ENCODE measurements around the gene MICAL2. TPM values are rescaled to one million over a fixed set of nuclear protein-coding genes. Genes with fewer than 3 reads are reported as not detected.

Gene MICAL2
- total RNA-seq, 4 donors from 2014 or later: 27.4 to 63.6 (median 51.9) TPM

DNA sequence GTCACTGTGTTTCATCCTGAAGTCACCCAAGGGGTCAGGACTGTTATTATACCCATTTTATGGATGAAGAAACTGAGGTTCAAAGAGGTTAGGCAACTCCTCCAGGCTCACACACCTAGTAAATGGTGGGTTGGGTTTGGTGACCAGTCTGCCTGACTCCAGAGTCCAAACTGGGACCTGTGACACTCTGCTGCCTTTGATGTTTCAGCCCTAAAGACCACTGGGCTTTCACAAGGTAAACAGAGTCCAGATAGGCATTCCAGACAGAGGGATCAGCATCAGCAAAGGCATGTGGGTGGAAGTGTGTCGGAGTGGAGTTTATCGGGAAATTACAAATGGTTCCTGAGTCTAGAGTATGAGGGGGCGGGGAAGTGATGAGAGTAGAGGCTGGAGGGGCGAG is 38.5 kb downstream of the MICAL2 start:
- no peak overlapping the region for H3K27ac ChIP-seq
- H3K27me3 ChIP-seq: no peaks in the 10 kb centered on the region
- WGBS, 2 donors: 89 to 90% methylated on average over 4 of the region's 4 CpGs
- intact Hi-C loops (cut with DNase I): no loop called here
- H3K36me3 ChIP-seq: peaks cover 0 to 9% of the 10 kb centered on the region in 2 donors
- no peak for TF ChIP-seq POLR2A (IDR thresholded peaks at IDR 0.05)
- TF ChIP-seq, protein P1, sequence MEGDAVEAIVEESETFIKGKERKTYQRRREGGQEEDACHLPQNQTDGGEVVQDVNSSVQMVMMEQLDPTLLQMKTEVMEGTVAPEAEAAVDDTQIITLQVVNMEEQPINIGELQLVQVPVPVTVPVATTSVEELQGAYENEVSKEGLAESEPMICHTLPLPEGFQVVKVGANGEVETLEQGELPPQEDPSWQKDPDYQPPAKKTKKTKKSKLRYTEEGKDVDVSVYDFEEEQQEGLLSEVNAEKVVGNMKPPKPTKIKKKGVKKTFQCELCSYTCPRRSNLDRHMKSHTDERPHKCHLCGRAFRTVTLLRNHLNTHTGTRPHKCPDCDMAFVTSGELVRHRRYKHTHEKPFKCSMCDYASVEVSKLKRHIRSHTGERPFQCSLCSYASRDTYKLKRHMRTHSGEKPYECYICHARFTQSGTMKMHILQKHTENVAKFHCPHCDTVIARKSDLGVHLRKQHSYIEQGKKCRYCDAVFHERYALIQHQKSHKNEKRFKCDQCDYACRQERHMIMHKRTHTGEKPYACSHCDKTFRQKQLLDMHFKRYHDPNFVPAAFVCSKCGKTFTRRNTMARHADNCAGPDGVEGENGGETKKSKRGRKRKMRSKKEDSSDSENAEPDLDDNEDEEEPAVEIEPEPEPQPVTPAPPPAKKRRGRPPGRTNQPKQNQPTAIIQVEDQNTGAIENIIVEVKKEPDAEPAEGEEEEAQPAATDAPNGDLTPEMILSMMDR (IDR thresholded peaks at IDR 0.05): no peak
- H3K9me3 ChIP-seq: no peaks in the 10 kb centered on the region
- DNase-seq: no peak
- H3K4me1 ChIP-seq: peaks cover 3 to 10% of the 10 kb centered on the region in 2 donors
- no peak overlapping the region for H3K4me3 ChIP-seq (replicated peaks in 1 of 3)

- 93 to 94% methylated on average over 6 of the region's 6 CpGs for WGBS, 2 donors
- H3K4me3 ChIP-seq (replicated peaks in 1 of 3): no peak overlapping the region
- DNase-seq: no peak
- H3K4me1 ChIP-seq: peaks cover 0 to 2% of the 10 kb centered on the region in 2 donors
- no peak for TF ChIP-seq POLR2A (IDR thresholded peaks at IDR 0.05)
- TF ChIP-seq, protein P1 (IDR thresholded peaks at IDR 0.05): no peak
- peaks cover 0 to 9% of the 10 kb centered on the region in 2 donors for H3K36me3 ChIP-seq
- intact Hi-C loops (cut with DNase I): no loop called here
- H3K27ac ChIP-seq: no peak overlapping the region
- no peaks in the 10 kb centered on the region for H3K9me3 ChIP-seq
- H3K27me3 ChIP-seq: no peaks in the 10 kb centered on the region
Observed at GRCh38 chr11:12149672-12150225, 39.4 kb downstream of the MICAL2 start.

DNA sequence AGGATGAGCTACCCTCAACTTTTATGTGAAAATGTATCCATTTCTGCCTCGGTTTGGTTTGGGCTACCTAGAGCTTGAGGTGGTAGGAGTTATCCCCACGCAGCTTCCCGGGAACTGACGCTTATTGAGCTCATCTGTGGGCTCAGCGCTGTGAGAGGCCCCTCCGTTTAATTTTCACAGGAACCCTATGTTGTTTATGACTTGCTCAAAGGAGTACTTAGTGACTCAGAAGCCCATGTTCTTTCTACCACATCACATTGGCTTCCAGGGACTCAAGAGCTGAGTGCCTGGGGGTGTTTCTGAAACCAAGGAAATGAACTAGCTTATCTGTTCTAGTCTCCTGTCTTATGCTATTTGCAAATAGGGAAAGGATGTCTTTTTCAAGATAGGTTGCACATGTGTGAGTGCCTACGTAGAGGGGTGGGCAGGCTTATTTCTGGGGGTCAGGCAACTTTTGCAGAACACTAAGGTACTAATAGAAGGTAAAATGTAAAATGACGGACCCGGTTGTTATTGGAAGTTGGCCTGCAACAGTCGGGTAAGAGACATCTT is 40.5 kb downstream of the MICAL2 start:
- Histone ChIP-seq H3K9me3 (no peaks in the 10 kb centered on the region), H3K27ac (no peak overlapping the region)
- WGBS, 2 donors: 83 to 85% methylated on average over 10 of the region's 10 CpGs

GRCh38 chr11:12152321-12152720 is 41.9 kb downstream of the MICAL2 start:
- no peak for DNase-seq
- H3K27me3 ChIP-seq: no peaks in the 10 kb centered on the region
- H3K36me3 ChIP-seq: peaks cover 0 to 9% of the 10 kb centered on the region in 2 donors
- H3K9me3 ChIP-seq: no peaks in the 10 kb centered on the region
- H3K27ac ChIP-seq: no peak overlapping the region
- intact Hi-C loops (cut with DNase I): no loop called here
- no peak overlapping the region for H3K4me3 ChIP-seq (replicated peaks in 1 of 3)
- 93 to 95% methylated on average over 2 of the region's 2 CpGs for WGBS, 2 donors
- peaks cover 10 to 14% of the 10 kb centered on the region in 2 donors for H3K4me1 ChIP-seq
- no peak for TF ChIP-seq POLR2A (IDR thresholded peaks at IDR 0.05)
- TF ChIP-seq, protein P1 (IDR thresholded peaks at IDR 0.05): no peak

More for the DNA sequence above, 40.5 kb downstream of the MICAL2 start:
- intact Hi-C loops (cut with DNase I): no loop called here
- TF ChIP-seq, protein P1 (IDR thresholded peaks at IDR 0.05): no peak
- TF ChIP-seq POLR2A (IDR thresholded peaks at IDR 0.05): no peak
- Histone ChIP-seq H3K27me3 (no peaks in the 10 kb centered on the region), H3K4me3 (replicated peaks in 1 of 3) (no peak overlapping the region), H3K4me1 (peaks cover 0 to under 1% of the 10 kb centered on the region in 2 donors), H3K36me3 (peaks cover 0 to 9% of the 10 kb centered on the region in 2 donors)
- DNase-seq: no peak

- no peaks in the 10 kb centered on the region for H3K9me3 ChIP-seq
- intact Hi-C loops (cut with DNase I): no loop called here
- peaks cover 0 to 9% of the 10 kb centered on the region in 2 donors for H3K36me3 ChIP-seq
- peaks cover 19 to 34% of the 10 kb centered on the region in 2 donors for H3K4me1 ChIP-seq
- H3K27ac ChIP-seq: no peak overlapping the region
- DNase-seq: no peak
- no peak overlapping the region for H3K4me3 ChIP-seq (replicated peaks in 1 of 3)
- TF ChIP-seq, protein P1 (IDR thresholded peaks at IDR 0.05): no peak
- TF ChIP-seq POLR2A (IDR thresholded peaks at IDR 0.05): no peak
- 97 to 99% methylated on average over 6 of the region's 6 CpGs for WGBS, 2 donors
- no peaks in the 10 kb centered on the region for H3K27me3 ChIP-seq
Observed at GRCh38 chr11:12154871-12155668, 44.7 kb downstream of the MICAL2 start.

Data from thyroid gland (tissue), 4 donors.